Left ventricle myocardium inferior (tissue), 1 donor: ENCODE results near the gene DEPDC5. TPM values are rescaled to one million over a fixed set of nuclear protein-coding genes. Genes with fewer than 3 reads are reported as not detected.

Source experiments
- DNase-seq: peaks from one replicate; pipeline ENCODE4 v3.0.0-alpha.2; 2020
- H3K27ac ChIP-seq: fragments of 200-600 bp; replicated peaks from 2 replicates; pipeline ENCODE4 v1.8.0; 2021
- H3K27me3 ChIP-seq: fragments of 200-600 bp; 2 replicates; pipeline ENCODE4 v1.8.0; 2021; ENCODE audit warnings: low read depth
- H3K36me3 ChIP-seq: fragments of 200-600 bp; 2 replicates; pipeline ENCODE4 v1.8.0; 2021
- H3K4me1 ChIP-seq: fragments of 200-600 bp; 2 replicates; pipeline ENCODE4 v1.8.0; 2021
- H3K4me3 ChIP-seq: fragments of 200-600 bp; 2 replicates; pipeline ENCODE4 v1.8.0; 2021; ENCODE audit warnings: mild to moderate bottlenecking, moderate library complexity
- H3K9me3 ChIP-seq: fragments of 200-600 bp; replicated peaks from 2 replicates; pipeline ENCODE4 v1.8.0; 2021
- intact Hi-C: fragments of 100-400 bp; cut with micrococcal nuclease; formaldehyde crosslinking; loops from one replicate; pipeline ENCODE4 v1.11.0; 2022
- total RNA-seq: library from RNA; stranded (reverse); fragmentation: NEBNext Ultra II Directional; extraction: Animal tissue kit (Norgen Biotek cat#: 25700); gene quantifications from one replicate; pipeline ENCODE4 v1.2.1, GENCODE V29; 2021
- TF ChIP-seq, protein P1 (sequence below): fragments of 200-600 bp; IDR thresholded peaks from 2 replicates; pipeline ENCODE4 v1.8.0; 2021; ENCODE audit warnings: antibody characterized with exemption, mild to moderate bottlenecking, borderline replicate concordance
- donor health status: DM: no; HTN: yes; CAD: no; lungs with severe emphysema.

Gene DEPDC5
- total RNA-seq, 1 donor from 2014 or later: 11.4 TPM

DNA sequence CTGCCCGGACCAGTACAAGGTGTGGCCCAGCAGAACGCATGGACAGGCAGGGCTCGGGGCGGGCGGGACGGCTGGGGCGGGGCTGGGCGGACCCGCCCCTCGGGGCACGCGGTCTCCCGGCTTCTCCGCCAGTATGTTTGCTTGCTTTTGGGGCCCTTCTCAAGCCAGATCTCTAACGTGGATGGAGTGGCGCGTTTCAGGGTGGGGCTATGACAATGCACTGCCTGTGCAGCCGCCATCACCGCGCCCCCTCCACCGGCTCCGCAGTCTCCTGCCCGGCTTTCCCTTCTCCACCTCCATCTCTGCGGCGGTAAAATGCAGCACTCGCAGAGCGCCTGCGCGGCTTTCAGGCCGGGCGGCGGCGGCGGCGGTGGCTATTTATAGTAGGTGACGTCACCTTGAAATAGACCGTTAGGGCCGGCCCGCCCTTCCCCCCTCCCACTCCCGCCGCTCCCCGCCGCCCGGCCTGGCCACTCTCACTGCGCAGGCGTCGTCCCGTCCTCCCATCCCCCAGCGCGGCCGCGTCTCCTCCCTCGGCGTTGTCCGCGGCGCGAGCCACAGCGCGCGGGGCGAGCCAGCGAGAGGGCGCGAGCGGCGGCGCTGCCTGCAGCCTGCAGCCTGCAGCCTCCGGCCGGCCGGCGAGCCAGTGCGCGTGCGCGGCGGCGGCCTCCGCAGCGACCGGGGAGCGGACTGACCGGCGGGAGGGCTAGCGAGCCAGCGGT is 190.3 kb downstream of the DEPDC5 start, which contains the start of gene YWHAH:
TSS of gene YWHAH (plus strand) at position 558 of the 722 bp plus-strand sequence. CDS start 199 bp downstream, outside the sequence.
- H3K27me3 ChIP-seq: no peaks in the 10 kb centered on the region
- peak within 1 kb of the TSS; percentile 100 for H3K27ac ChIP-seq
- H3K4me3 ChIP-seq: peak within 1 kb of the TSS; percentile 94
- H3K9me3 ChIP-seq: no peaks in the 10 kb centered on the region
- H3K4me1 ChIP-seq: peaks cover 49% of the 10 kb centered on the region
- peak; percentile 97 for DNase-seq
- H3K36me3 ChIP-seq: peaks cover 9% of the 10 kb centered on the region
- intact Hi-C loops: no loop called here
- TF ChIP-seq, protein P1, sequence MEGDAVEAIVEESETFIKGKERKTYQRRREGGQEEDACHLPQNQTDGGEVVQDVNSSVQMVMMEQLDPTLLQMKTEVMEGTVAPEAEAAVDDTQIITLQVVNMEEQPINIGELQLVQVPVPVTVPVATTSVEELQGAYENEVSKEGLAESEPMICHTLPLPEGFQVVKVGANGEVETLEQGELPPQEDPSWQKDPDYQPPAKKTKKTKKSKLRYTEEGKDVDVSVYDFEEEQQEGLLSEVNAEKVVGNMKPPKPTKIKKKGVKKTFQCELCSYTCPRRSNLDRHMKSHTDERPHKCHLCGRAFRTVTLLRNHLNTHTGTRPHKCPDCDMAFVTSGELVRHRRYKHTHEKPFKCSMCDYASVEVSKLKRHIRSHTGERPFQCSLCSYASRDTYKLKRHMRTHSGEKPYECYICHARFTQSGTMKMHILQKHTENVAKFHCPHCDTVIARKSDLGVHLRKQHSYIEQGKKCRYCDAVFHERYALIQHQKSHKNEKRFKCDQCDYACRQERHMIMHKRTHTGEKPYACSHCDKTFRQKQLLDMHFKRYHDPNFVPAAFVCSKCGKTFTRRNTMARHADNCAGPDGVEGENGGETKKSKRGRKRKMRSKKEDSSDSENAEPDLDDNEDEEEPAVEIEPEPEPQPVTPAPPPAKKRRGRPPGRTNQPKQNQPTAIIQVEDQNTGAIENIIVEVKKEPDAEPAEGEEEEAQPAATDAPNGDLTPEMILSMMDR: no peak

DNA sequence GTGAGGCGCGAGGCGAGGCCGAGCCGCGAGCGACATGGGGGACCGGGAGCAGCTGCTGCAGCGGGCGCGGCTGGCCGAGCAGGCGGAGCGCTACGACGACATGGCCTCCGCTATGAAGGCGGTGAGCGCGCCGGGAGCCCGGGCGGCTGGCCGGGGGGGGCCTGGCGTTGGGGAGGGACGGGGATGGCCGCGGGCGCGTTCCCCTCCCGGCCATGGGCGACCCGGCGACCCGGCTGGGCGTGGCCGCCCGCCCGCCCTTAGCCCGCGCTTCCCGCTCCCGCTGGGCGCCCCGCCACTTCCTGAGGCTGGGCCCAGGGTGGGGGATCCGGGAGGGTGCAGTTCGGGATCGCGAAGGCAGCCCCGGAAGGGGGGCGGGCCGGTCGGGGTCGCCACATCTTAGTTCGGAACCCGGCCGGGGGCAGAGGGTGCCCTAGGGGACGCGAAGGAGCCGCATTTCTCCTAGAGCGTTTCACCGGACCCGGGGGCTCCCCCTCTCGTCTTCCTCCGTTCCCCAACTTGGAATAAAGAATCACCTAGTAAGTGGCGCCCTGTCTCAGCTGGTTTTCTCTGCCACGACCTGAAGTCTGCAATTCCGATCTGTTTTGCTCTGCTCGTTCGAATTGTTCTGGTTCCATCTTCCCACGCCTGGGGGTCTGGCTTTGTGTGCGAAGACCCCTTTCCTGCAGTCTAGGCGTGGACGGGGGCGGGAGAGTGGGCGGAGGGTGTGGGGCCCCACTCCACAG is 191.1 kb downstream of the DEPDC5 start:
- Histone ChIP-seq H3K27ac (peak overlapping the region; percentile 100), H3K4me3 (peak overlapping the region; percentile 94), H3K9me3 (no peaks in the 10 kb centered on the region), H3K27me3 (no peaks in the 10 kb centered on the region), H3K36me3 (peaks cover 14% of the 10 kb centered on the region), H3K4me1 (peaks cover 56% of the 10 kb centered on the region)
- DNase-seq: peak; percentile 65
- intact Hi-C loops: no loop called here
- TF ChIP-seq, protein P1: no peak

DNA sequence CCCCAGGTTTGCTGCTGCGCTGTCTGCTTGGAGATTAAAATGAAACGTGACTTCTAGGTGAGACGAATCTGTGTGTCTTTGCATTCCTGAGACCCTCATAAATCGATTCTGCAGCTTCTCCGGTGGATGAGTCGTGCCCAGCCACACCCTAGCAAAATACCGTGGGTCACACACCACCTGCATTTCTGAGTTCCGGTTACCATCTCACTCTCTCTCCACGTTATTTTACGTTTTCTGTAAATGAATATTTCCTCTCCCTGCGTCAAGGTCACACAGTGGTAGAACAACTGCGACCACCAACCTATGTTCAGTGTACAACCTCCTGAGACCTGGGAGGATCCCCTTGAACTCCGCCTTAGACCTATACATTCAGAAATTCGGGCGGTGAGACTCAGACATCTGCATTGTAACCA is 191.6 kb downstream of the DEPDC5 start:
- H3K36me3 ChIP-seq: peaks cover 14% of the 10 kb centered on the region
- peaks cover 62% of the 10 kb centered on the region for H3K4me1 ChIP-seq
- peak overlapping the region; percentile 94 for H3K4me3 ChIP-seq
- TF ChIP-seq, protein P1: no peak
- peak overlapping the region; percentile 100 for H3K27ac ChIP-seq
- H3K27me3 ChIP-seq: no peaks in the 10 kb centered on the region
- no peaks in the 10 kb centered on the region for H3K9me3 ChIP-seq
- DNase-seq: no peak
- intact Hi-C loops: no loop called here

DNA sequence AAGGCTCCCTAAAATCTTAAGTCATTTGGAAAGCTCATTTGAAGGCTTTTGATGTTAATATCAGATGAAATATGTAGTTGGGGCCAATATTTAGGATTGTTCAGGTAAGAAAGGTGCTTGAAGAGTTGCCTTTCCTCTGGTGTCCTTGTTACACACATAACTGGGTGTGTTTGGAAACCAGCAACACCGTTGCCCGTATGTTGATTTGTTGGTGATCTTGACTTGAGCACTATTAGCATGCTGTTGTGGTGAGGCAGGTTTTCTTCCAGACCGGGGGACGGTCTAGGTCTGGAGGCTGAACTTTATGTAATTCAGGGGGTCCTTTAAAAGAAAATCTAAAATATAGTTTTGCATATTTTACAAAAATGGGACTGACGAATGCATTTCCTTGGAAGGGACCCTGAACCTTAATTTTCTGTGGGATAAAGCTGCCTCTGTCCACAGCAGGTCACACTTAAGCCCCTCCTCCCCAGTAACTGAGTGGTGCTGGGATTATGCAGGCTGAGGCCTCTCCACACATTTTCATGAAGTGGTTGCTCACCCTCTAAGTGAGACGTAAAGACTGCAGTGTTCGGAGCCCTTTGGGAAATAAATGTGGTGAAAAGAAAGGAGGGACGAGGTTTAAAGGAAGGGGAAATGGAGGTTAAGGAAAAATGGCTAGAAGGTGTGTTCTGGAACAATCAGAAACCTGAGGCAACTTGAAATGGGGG is 192.3 kb downstream of the DEPDC5 start:
- H3K4me1 ChIP-seq: peaks cover 69% of the 10 kb centered on the region
- H3K27me3 ChIP-seq: no peaks in the 10 kb centered on the region
- peaks cover 14% of the 10 kb centered on the region for H3K36me3 ChIP-seq
- H3K9me3 ChIP-seq: no peaks in the 10 kb centered on the region
- DNase-seq: no peak
- intact Hi-C loops: no loop called here
- peak overlapping the region; percentile 100 for H3K27ac ChIP-seq
- H3K4me3 ChIP-seq: peak overlapping the region; percentile 94
- TF ChIP-seq, protein P1: no peak

DNA sequence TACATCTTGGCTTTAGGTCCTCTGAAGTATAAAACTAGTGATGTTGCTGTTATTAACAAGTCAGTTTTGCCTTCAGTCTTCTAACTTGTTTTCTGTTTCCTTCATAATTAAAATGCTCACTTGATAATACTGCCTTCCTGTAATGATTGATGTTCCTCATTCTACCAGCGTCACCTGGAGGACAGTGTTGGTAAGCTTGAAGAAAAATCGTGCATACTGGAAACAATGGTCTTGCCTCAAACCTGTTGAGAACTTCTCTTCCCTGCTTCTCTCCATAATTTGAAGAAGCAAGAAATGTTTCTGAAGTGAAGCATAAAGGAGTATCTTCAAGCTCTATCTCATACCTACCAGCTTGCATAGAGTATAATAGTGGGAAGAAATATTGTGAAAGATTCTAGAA is 193.5 kb downstream of the DEPDC5 start:
- Histone ChIP-seq H3K36me3 (peaks cover 14% of the 10 kb centered on the region), H3K9me3 (no peaks in the 10 kb centered on the region), H3K27me3 (no peaks in the 10 kb centered on the region), H3K4me1 (peaks cover 80% of the 10 kb centered on the region), H3K4me3 (peak overlapping the region; percentile 94), H3K27ac (peak overlapping the region; percentile 100)
- intact Hi-C loops: no loop called here
- no peak for DNase-seq
- TF ChIP-seq, protein P1: peak; percentile 57
